HEK293 (cell line): ENCODE measurements around the gene TECPR2.

Experiments
- CTCF ChIA-PET: fragments of 350-600 bp; formaldehyde crosslinking; extraction: SDS; loops from one replicate; lab custom pipeline; 2021; ENCODE audit warnings: antibody characterized with exemption; lab: Yijun Ruan, JAX
- POLR2A ChIA-PET: fragments of 300-600 bp; formaldehyde crosslinking; extraction: SDS; loops from one replicate; lab custom pipeline; 2020; ENCODE audit warnings: antibody characterized with exemption, inconsistent platforms; lab: Yijun Ruan, JAX
- H3K27ac ChIP-seq: fragments of 200-500 bp; sonication (Bioruptor generic); 2 replicates; pipeline ENCODE4 v1.5.1; 2014; ENCODE audit warnings: low read depth, low read length, control low read depth, inconsistent platforms; ENCODE audit errors: extremely low read depth
- H3K36me3 ChIP-seq, 2 experiments: fragments of 200-500 bp in 1 of 2; sonication (Bioruptor generic) in 1 of 2; 1 replicate in 1 of 2; 2 replicates in 1 of 2; pipeline ENCODE4 v1.5.1; 2014 to 2017; ENCODE audit warnings: inconsistent platforms in 2 of 2, low read length in 2 of 2; ENCODE audit not compliant: control insufficient read depth in 2 of 2, insufficient read depth in 1 of 2
- H3K4me1 ChIP-seq: fragments of 200-500 bp; sonication (Bioruptor generic); 2 replicates; pipeline ENCODE4 v1.5.1; 2014; ENCODE audit warnings: mild to moderate bottlenecking, low read length, inconsistent platforms; ENCODE audit not compliant: control insufficient read depth, insufficient read depth
- H3K4me3 ChIP-seq: 2 replicates; pipeline ENCODE4 v1.5.1; 2011; ENCODE audit warnings: low read depth, mild to moderate bottlenecking, control low read depth, low read length, moderate library complexity
- H3K9me3 ChIP-seq: fragments of 200-500 bp; sonication (Bioruptor generic); 2 replicates; pipeline ENCODE4 v1.5.1; 2014; ENCODE audit warnings: low read depth, low read length, inconsistent platforms; ENCODE audit not compliant: control insufficient read depth, insufficient read depth
- GLI2 ChIP-seq: fragments of 450-650 bp; formaldehyde crosslinking; IDR thresholded peaks from 2 replicates; pipeline ENCODE4; 2017; ENCODE audit warnings: missing biosample characterization, missing genetic modification characterization, low read depth, borderline replicate concordance
- HOXD13 ChIP-seq: sonication (generic); formaldehyde crosslinking; IDR thresholded peaks from 2 replicates; pipeline ENCODE4 v1.8.0; 2022; ENCODE audit warnings: missing genetic modification reagents, borderline replicate concordance
- KLF10 ChIP-seq: fragments of 450-650 bp; IDR thresholded peaks from 2 replicates; pipeline ENCODE4 v1.5.1; 2018; ENCODE audit warnings: missing biosample characterization, mild to moderate bottlenecking, missing genetic modification characterization
- KLF16 ChIP-seq: fragments of 450-650 bp; formaldehyde crosslinking; IDR thresholded peaks from 2 replicates; pipeline ENCODE4 v1.5.1; 2017; ENCODE audit warnings: missing biosample characterization, missing genetic modification characterization
- REPIN1 ChIP-seq: fragments of 450-650 bp; formaldehyde crosslinking; IDR thresholded peaks from 2 replicates; pipeline ENCODE4 v1.5.1; 2017; ENCODE audit warnings: missing biosample characterization, missing genetic modification characterization, low read depth
- SP3 ChIP-seq: fragments of 450-650 bp; formaldehyde crosslinking; IDR thresholded peaks from 2 replicates; pipeline ENCODE4 v1.5.1; 2016; ENCODE audit warnings: missing biosample characterization, missing genetic modification characterization
- TRIM28 ChIP-seq: IDR thresholded peaks from 2 replicates; pipeline ENCODE4 v1.6.1; 2011; ENCODE audit warnings: low read length, control low read depth, borderline replicate concordance
- ZBTB7A ChIP-seq: fragments of 450-650 bp; formaldehyde crosslinking; IDR thresholded peaks from 2 replicates; pipeline ENCODE4 v1.5.1; 2016; ENCODE audit warnings: low read depth, missing biosample characterization, missing genetic modification characterization
- ZFP3 ChIP-seq: fragments of 450-650 bp; formaldehyde crosslinking; IDR thresholded peaks from 2 replicates; pipeline ENCODE4 v1.5.1; 2016; ENCODE audit warnings: low read depth, missing biosample characterization, missing genetic modification characterization
- ZNF10 ChIP-seq: fragments of 450-650 bp; formaldehyde crosslinking; IDR thresholded peaks from 2 replicates; pipeline ENCODE4 v1.5.1; 2017; ENCODE audit warnings: missing biosample characterization, missing genetic modification characterization
- ZNF121 ChIP-seq: fragments of 450-650 bp; formaldehyde crosslinking; IDR thresholded peaks from 2 replicates; pipeline ENCODE4 v1.5.1; 2016; ENCODE audit warnings: missing biosample characterization, missing genetic modification characterization
- ZNF2 ChIP-seq: fragments of 450-650 bp; formaldehyde crosslinking; IDR thresholded peaks from 2 replicates; pipeline ENCODE4 v1.5.1; 2016; ENCODE audit warnings: missing biosample characterization, missing genetic modification characterization
- ZNF202 ChIP-seq: fragments of 450-650 bp; formaldehyde crosslinking; IDR thresholded peaks from 2 replicates; pipeline ENCODE4 v1.5.1; 2016; ENCODE audit warnings: missing biosample characterization, missing genetic modification characterization, borderline replicate concordance
- ZNF223 ChIP-seq: fragments of 450-650 bp; formaldehyde crosslinking; IDR thresholded peaks from 2 replicates; pipeline ENCODE4 v1.5.1; 2016; ENCODE audit warnings: missing biosample characterization, missing genetic modification characterization
- ZNF239 ChIP-seq: fragments of 450-650 bp; formaldehyde crosslinking; IDR thresholded peaks from 2 replicates; pipeline ENCODE4 v1.5.1; 2016; ENCODE audit warnings: missing biosample characterization, missing genetic modification characterization
- ZNF302 ChIP-seq: fragments of 450-650 bp; formaldehyde crosslinking; IDR thresholded peaks from 2 replicates; pipeline ENCODE4 v1.5.1; 2016; ENCODE audit warnings: missing biosample characterization, missing genetic modification characterization, low read depth
- ZNF398 ChIP-seq: fragments of 450-650 bp; formaldehyde crosslinking; IDR thresholded peaks from 2 replicates; pipeline ENCODE4 v1.5.1; 2017; ENCODE audit warnings: missing biosample characterization, missing genetic modification characterization
- ZNF404 ChIP-seq: fragments of 450-650 bp; formaldehyde crosslinking; IDR thresholded peaks from 2 replicates; pipeline ENCODE4 v1.5.1; 2017; ENCODE audit warnings: missing biosample characterization, missing genetic modification characterization
- ZNF423 ChIP-seq: fragments of 450-650 bp; formaldehyde crosslinking; IDR thresholded peaks from 2 replicates; pipeline ENCODE4 v1.5.1; 2016; ENCODE audit warnings: missing biosample characterization, missing genetic modification characterization
- ZNF561 ChIP-seq: fragments of 450-650 bp; IDR thresholded peaks from 2 replicates; pipeline ENCODE4 v1.5.1; 2018; ENCODE audit warnings: missing biosample characterization, missing genetic modification characterization, borderline replicate concordance
- ZNF629 ChIP-seq: fragments of 450-650 bp; formaldehyde crosslinking; IDR thresholded peaks from 2 replicates; pipeline ENCODE4 v1.5.1; 2017; ENCODE audit warnings: missing biosample characterization, missing genetic modification characterization
- ZNF639 ChIP-seq: fragments of 450-650 bp; formaldehyde crosslinking; IDR thresholded peaks from 2 replicates; pipeline ENCODE4 v1.5.1; 2016; ENCODE audit warnings: missing biosample characterization, missing genetic modification characterization
- ZNF670 ChIP-seq: fragments of 450-650 bp; formaldehyde crosslinking; IDR thresholded peaks from 2 replicates; pipeline ENCODE4 v1.5.1; 2016; ENCODE audit warnings: missing biosample characterization, missing genetic modification characterization, low read depth
- ZNF677 ChIP-seq: fragments of 450-650 bp; IDR thresholded peaks from 2 replicates; pipeline ENCODE4 v1.5.0; 2018; ENCODE audit warnings: missing biosample characterization, mild to moderate bottlenecking, missing genetic modification characterization, moderate library complexity
- ZNF76 ChIP-seq: fragments of 450-650 bp; formaldehyde crosslinking; IDR thresholded peaks from 2 replicates; pipeline ENCODE4; 2016; ENCODE audit warnings: low read depth, missing biosample characterization, missing genetic modification characterization, borderline replicate concordance
- ZNF777 ChIP-seq: fragments of 450-650 bp; formaldehyde crosslinking; IDR thresholded peaks from 2 replicates; pipeline ENCODE4 v1.5.1; 2017; ENCODE audit warnings: missing biosample characterization, missing genetic modification characterization, borderline replicate concordance
- TF ChIP-seq, protein P1 (sequence below): fragments of 450-650 bp; formaldehyde crosslinking; IDR thresholded peaks from 2 replicates; pipeline ENCODE4 v1.5.1; 2016; ENCODE audit warnings: missing biosample characterization, missing genetic modification characterization
- TF ChIP-seq, protein P2 (sequence below): fragments of 450-650 bp; formaldehyde crosslinking; IDR thresholded peaks from 2 replicates; pipeline ENCODE4 v1.5.1; 2017; ENCODE audit warnings: missing biosample characterization, missing genetic modification characterization
- TF ChIP-seq, protein P3 (sequence below): fragments of 450-650 bp; formaldehyde crosslinking; IDR thresholded peaks from 2 replicates; pipeline ENCODE4 v1.5.1; 2016; ENCODE audit warnings: missing biosample characterization, missing genetic modification characterization

TECPR2 gene

DNA sequence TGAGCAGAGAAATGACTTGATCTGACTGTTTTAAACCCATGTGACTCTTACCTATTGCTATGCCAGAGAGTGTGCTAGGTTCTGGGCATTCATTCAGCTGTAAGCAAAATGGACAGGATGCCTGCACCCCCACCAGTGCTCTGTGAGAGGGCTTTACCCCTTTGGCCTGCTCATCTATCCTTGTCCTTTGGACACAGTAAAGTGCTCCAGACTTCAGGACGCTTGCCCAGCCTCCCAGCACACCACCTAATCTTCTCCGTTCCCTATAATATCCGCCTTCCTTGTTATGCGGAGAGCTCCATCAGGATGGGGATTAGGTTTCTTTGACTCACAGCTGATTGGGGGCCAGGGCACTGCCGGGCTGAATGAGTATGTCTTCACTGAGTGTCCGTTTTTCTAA is 47.6 kb upstream of the TECPR2 start:
- Histone ChIP-seq H3K27ac (no peak overlapping the region), H3K36me3 (no peaks in the 10 kb centered on the region), H3K9me3 (no peaks in the 10 kb centered on the region), H3K4me3 (no peak overlapping the region), H3K4me1 (peaks cover 13% of the 10 kb centered on the region)
- POLR2A ChIA-PET, result interaction anchor here (1.1 kb wide), 1 partner anchor 229 kb away, joined by 3 read pairs; no protein-coding TSS in a partner anchor
- CTCF ChIA-PET, result interaction anchor here (0.5 to 2.4 kb wide), 14 partner anchors 10 to 308 kb away, joined by 3 to 18 read pairs (median 5); partner anchors contain the start of genes MOK and WDR20
- 0 out of 2 replicates have a peak, but pooled peaks have one; percentile 5 for TF ChIP-seq ZNF223 (tag by site-specific recombination)
- TF ChIP-seq SP3 (tag by site-specific recombination), result no peak

- POLR2A ChIA-PET, result interaction anchor here (0.7 to 1.3 kb wide), 4 partner anchors 12 to 350 kb away, joined by 3 to 7 read pairs (median 4); partner anchors contain the start of gene MOK
- no peaks in the 10 kb centered on the region for H3K9me3 ChIP-seq
- CTCF ChIA-PET, result interaction anchor here (0.6 to 0.7 kb wide), 6 partner anchors 23 to 585 kb away, joined by 3 to 7 read pairs (median 4); no protein-coding TSS in a partner anchor
- peak overlapping the region; percentile 41 for H3K4me3 ChIP-seq
- H3K27ac ChIP-seq, result peak overlapping the region; percentile 59; the same call in 1 of the 2 replicates
- peaks cover 13% of the 10 kb centered on the region for H3K4me1 ChIP-seq
- H3K36me3 ChIP-seq, result peaks cover 0 to 3% of the 10 kb centered on the region in 2 experiments; a peak in 1 of 3 replicates
- no peak for TF ChIP-seq GLI2
- TF ChIP-seq, protein P1, sequence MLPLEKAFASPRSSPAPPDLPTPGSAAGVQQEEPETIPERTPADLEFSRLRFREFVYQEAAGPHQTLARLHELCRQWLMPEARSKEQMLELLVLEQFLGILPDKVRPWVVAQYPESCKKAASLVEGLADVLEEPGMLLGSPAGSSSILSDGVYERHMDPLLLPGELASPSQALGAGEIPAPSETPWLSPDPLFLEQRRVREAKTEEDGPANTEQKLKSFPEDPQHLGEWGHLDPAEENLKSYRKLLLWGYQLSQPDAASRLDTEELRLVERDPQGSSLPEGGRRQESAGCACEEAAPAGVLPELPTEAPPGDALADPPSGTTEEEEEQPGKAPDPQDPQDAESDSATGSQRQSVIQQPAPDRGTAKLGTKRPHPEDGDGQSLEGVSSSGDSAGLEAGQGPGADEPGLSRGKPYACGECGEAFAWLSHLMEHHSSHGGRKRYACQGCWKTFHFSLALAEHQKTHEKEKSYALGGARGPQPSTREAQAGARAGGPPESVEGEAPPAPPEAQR (tag by site-specific recombination), result no peak
- TF ChIP-seq ZNF302 (tag by site-specific recombination), result no peak
- TF ChIP-seq ZFP3 (tag by site-specific recombination), result no peak
- no peak for TF ChIP-seq ZNF639 (tag by site-specific recombination)
- no peak for TF ChIP-seq ZNF629 (tag by site-specific recombination)
- no peak for TF ChIP-seq ZNF2 (tag by site-specific recombination)
- TF ChIP-seq ZNF777 (tag by site-specific recombination), result peak; percentile 50; the same call in 1 of the 2 replicates
- TF ChIP-seq ZNF398 (tag by site-specific recombination), result peak; percentile 19; the same call in 1 of the 2 replicates
- TF ChIP-seq, protein P2, sequence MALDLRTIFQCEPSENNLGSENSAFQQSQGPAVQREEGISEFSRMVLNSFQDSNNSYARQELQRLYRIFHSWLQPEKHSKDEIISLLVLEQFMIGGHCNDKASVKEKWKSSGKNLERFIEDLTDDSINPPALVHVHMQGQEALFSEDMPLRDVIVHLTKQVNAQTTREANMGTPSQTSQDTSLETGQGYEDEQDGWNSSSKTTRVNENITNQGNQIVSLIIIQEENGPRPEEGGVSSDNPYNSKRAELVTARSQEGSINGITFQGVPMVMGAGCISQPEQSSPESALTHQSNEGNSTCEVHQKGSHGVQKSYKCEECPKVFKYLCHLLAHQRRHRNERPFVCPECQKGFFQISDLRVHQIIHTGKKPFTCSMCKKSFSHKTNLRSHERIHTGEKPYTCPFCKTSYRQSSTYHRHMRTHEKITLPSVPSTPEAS, result peak; percentile 74
- TF ChIP-seq ZNF423 (tag by site-specific recombination), result no peak
- no peak for TF ChIP-seq REPIN1 (tag by site-specific recombination)
- TF ChIP-seq, protein P3, sequence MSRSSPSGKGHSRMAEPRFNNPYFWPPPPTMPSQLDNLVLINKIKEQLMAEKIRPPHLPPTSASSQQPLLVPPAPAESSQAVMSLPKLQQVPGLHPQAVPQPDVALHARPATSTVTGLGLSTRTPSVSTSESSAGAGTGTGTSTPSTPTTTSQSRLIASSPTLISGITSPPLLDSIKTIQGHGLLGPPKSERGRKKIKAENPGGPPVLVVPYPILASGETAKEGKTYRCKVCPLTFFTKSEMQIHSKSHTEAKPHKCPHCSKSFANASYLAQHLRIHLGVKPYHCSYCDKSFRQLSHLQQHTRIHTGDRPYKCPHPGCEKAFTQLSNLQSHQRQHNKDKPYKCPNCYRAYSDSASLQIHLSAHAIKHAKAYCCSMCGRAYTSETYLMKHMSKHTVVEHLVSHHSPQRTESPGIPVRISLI (tag by site-specific recombination), result peak; percentile 70
- no peak for TF ChIP-seq ZNF10 (tag by site-specific recombination)
- no peak for TF ChIP-seq KLF16 (tag by site-specific recombination)
- no peak for TF ChIP-seq ZNF202 (tag by site-specific recombination)
- TF ChIP-seq ZNF670, result no peak
- TF ChIP-seq KLF10 (tag by site-specific recombination), result no peak
- no peak for TF ChIP-seq ZNF404
- TF ChIP-seq TRIM28, result 0 out of 2 replicates have a peak, but pooled peaks have one; percentile 11
- TF ChIP-seq ZBTB7A, result no peak
- TF ChIP-seq ZNF561 (tag by site-specific recombination), result no peak
- TF ChIP-seq ZNF76 (tag by site-specific recombination), result no peak
- no peak for TF ChIP-seq ZNF239 (tag by site-specific recombination)
- no peak for TF ChIP-seq ZNF677 (tag by site-specific recombination)
- no peak for TF ChIP-seq HOXD13 (CRISPR knock-in tag)
- no peak for TF ChIP-seq ZNF121
Observed at GRCh38 chr14:102316338-102316742, 46.4 kb upstream of the TECPR2 start.
